DND-41 (cell line): ENCODE results near the gene KSR2.

Experiments
- ATAC-seq: fragments of 200-7000 bp; cut with Tn5 transposase; 3 replicates; pipeline ENCODE4 v1.9.1; 2021; ENCODE audit warnings: low read depth; ENCODE audit not compliant: insufficient read depth
- DNase-seq: peaks from one replicate; pipeline ENCODE4 v3.0.0-alpha.2; 2020
- H2AFZ ChIP-seq: 2 replicates; pipeline ENCODE4 v1.6.0; 2012; ENCODE audit warnings: low read depth, low read length
- H3K27ac ChIP-seq: 2 replicates; pipeline ENCODE4 v1.5.1; 2012; ENCODE audit warnings: low read length, inconsistent platforms
- H3K27me3 ChIP-seq: fragments of 200-600 bp; sonication (generic); 2 replicates; pipeline ENCODE4 v1.6.0; 2012; ENCODE audit warnings: low read length, mild to moderate bottlenecking, inconsistent platforms; ENCODE audit not compliant: insufficient read depth, poor library complexity
- H3K36me3 ChIP-seq: 2 replicates; pipeline ENCODE4 v1.5.1; 2012; ENCODE audit warnings: low read length, inconsistent platforms; ENCODE audit not compliant: insufficient read depth
- H3K4me1 ChIP-seq: 2 replicates; pipeline ENCODE4 v1.5.1; 2012; ENCODE audit warnings: mild to moderate bottlenecking, low read length; ENCODE audit not compliant: insufficient read depth
- H3K4me2 ChIP-seq: 2 replicates; pipeline ENCODE4 v1.6.0; 2012; ENCODE audit warnings: mild to moderate bottlenecking, moderate library complexity, low read length, inconsistent platforms; ENCODE audit not compliant: insufficient read depth
- H3K4me3 ChIP-seq, 2 experiments: fragments of 200-600 bp in 1 of 2; shearing (Covaris generic) in 1 of 2; 2 replicates each; pipeline ENCODE4 v1.5.1; 2012 to 2016; ENCODE audit warnings: inconsistent platforms in 2 of 2, low read length in 2 of 2, mild to moderate bottlenecking in 2 of 2, low read depth in 1 of 2, moderate library complexity in 1 of 2
- H3K79me2 ChIP-seq: 2 replicates; pipeline ENCODE4 v1.6.0; 2012; ENCODE audit warnings: low read length, inconsistent platforms; ENCODE audit not compliant: insufficient read depth
- H3K9ac ChIP-seq: 2 replicates; pipeline ENCODE4 v1.6.0; 2012; ENCODE audit warnings: low read depth, mild to moderate bottlenecking, inconsistent platforms, low read length, moderate library complexity
- H3K9me3 ChIP-seq: 2 replicates; pipeline ENCODE4 v1.5.1; 2012; ENCODE audit warnings: low read length, moderate library complexity, mild to moderate bottlenecking, inconsistent platforms; ENCODE audit not compliant: insufficient read depth, severe bottlenecking
- H4K20me1 ChIP-seq: 2 replicates; pipeline ENCODE4 v1.6.0; 2012; ENCODE audit warnings: low read length; ENCODE audit not compliant: insufficient read depth
- EZH2 ChIP-seq: IDR thresholded peaks from 3 replicates; pipeline ENCODE4 v1.6.1; 2012; ENCODE audit warnings: borderline replicate concordance, low read depth, mild to moderate bottlenecking, moderate library complexity, low read length, inconsistent platforms; ENCODE audit not compliant: severe bottlenecking
- TF ChIP-seq, protein P1 (sequence below): IDR thresholded peaks from 2 replicates; pipeline ENCODE4 v1.5.1; 2012; ENCODE audit warnings: borderline replicate concordance, low read length, moderate library complexity, mild to moderate bottlenecking; ENCODE audit not compliant: poor library complexity, severe bottlenecking; ENCODE audit errors: extremely low read depth

KSR2 gene

DNA sequence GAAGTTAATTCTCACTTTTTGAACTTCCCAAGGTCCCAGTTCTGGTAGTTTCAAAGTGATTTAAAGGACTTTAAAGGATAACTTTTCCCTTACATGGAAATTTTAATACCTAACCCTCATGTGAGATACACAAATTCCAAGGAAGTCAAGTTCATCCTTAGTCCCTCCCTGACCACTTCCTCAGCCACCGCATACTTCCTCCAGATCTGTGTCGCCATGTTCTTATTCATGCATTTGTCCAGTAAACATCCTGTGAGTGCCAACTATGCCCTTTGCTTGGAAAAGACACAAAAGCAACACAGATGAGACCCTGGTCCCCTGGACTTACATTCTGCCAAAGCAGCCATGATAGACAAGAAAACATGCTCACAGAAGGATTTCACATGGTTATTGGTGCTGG, 206.6 kb downstream of the KSR2 start:
- H3K9ac ChIP-seq, result no peak overlapping the region
- no peak overlapping the region for H3K4me3 ChIP-seq
- H3K36me3 ChIP-seq, result no peaks in the 10 kb centered on the region
- H4K20me1 ChIP-seq, result no peaks in the 10 kb centered on the region
- TF ChIP-seq, protein P1, sequence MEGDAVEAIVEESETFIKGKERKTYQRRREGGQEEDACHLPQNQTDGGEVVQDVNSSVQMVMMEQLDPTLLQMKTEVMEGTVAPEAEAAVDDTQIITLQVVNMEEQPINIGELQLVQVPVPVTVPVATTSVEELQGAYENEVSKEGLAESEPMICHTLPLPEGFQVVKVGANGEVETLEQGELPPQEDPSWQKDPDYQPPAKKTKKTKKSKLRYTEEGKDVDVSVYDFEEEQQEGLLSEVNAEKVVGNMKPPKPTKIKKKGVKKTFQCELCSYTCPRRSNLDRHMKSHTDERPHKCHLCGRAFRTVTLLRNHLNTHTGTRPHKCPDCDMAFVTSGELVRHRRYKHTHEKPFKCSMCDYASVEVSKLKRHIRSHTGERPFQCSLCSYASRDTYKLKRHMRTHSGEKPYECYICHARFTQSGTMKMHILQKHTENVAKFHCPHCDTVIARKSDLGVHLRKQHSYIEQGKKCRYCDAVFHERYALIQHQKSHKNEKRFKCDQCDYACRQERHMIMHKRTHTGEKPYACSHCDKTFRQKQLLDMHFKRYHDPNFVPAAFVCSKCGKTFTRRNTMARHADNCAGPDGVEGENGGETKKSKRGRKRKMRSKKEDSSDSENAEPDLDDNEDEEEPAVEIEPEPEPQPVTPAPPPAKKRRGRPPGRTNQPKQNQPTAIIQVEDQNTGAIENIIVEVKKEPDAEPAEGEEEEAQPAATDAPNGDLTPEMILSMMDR, result no peak
- no peak for TF ChIP-seq EZH2
- no peak overlapping the region for H2AFZ ChIP-seq
- H3K27ac ChIP-seq, result no peak overlapping the region
- no peaks in the 10 kb centered on the region for H3K79me2 ChIP-seq
- no peak overlapping the region for H3K4me2 ChIP-seq
- DNase-seq (no peak), ATAC-seq (no peak)
- no peaks in the 10 kb centered on the region for H3K27me3 ChIP-seq
- no peaks in the 10 kb centered on the region for H3K4me1 ChIP-seq
- no peaks in the 10 kb centered on the region for H3K9me3 ChIP-seq

DNA sequence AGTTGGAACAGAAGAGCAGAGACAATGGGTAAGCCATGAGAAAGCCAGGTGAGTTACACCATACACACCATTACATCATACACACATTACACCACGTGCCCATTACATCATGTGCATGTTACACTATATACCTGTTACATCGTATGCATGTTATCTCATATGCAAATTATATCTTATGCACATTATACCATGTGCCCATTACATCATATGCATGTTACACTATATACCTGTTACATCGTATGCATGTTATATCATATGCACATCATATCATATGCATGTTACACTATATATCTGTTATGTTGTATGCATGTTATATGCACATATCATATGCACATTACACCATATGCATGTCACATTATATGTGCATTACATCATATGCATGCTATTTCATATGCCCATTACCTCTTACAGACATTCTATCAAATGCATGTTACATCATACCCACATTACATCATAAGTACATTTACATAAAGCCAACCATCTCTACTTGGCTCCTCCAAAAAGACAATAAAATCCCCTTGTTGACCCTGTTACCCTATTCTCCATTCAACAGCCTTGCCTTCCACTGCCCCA, 207.2 kb downstream of the KSR2 start:
- H3K27ac ChIP-seq, result no peak overlapping the region

GRCh38 chr12:117760990-117761389, 207.8 kb downstream of the KSR2 start:
- H2AFZ ChIP-seq, result no peak overlapping the region
- no peaks in the 10 kb centered on the region for H3K79me2 ChIP-seq
- no peak overlapping the region for H3K9ac ChIP-seq
- no peaks in the 10 kb centered on the region for H3K4me1 ChIP-seq
- no peak for ATAC-seq
- no peak overlapping the region for H3K4me3 ChIP-seq
- H3K9me3 ChIP-seq, result no peaks in the 10 kb centered on the region
- H4K20me1 ChIP-seq, result no peaks in the 10 kb centered on the region
- TF ChIP-seq, protein P1, result no peak
- no peak for TF ChIP-seq EZH2
- DNase-seq, result no peak
- H3K27me3 ChIP-seq, result no peaks in the 10 kb centered on the region
- H3K27ac ChIP-seq, result no peak overlapping the region
- no peaks in the 10 kb centered on the region for H3K36me3 ChIP-seq
- no peak overlapping the region for H3K4me2 ChIP-seq

More for the DNA sequence above, 207.2 kb downstream of the KSR2 start:
- Histone ChIP-seq H3K9ac (no peak overlapping the region), H3K9me3 (no peaks in the 10 kb centered on the region), H3K36me3 (no peaks in the 10 kb centered on the region), H3K27me3 (no peaks in the 10 kb centered on the region), H3K4me1 (no peaks in the 10 kb centered on the region), H3K4me3 (no peak overlapping the region), H3K79me2 (no peaks in the 10 kb centered on the region), H4K20me1 (no peaks in the 10 kb centered on the region), H3K4me2 (no peak overlapping the region), H2AFZ (no peak overlapping the region)
- ATAC-seq (no peak), DNase-seq (no peak)
- TF ChIP-seq, protein P1, result no peak
- no peak for TF ChIP-seq EZH2
